Activated naive CD4-positive, alpha-beta T cell treated with anti-CD3 and anti-CD28 coated beads, Interleukin-2, amount 50 U/mL, for 16 hours (primary cell): ENCODE measurements around the gene HEXIM1.

Experiments used
- DNase-seq: peaks from one replicate; pipeline ENCODE4 v3.0.0-alpha.2; 2020

The HEXIM1 gene

GRCh38 chr17:45148183-45149036 lies at the start of gene HEXIM1:
Gene HEXIM1, plus strand, starts transcription at chr17:45148475. Its CDS starts 716 bp downstream, at chr17:45149191.
- peak; percentile 98 for DNase-seq

- peak; percentile 77 for DNase-seq
These were observed 49.2 kb upstream of the HEXIM1 start for GRCh38 chr17:45098869-45099616.

GRCh38 chr17:45101546-45101882 lies 46.8 kb upstream of the HEXIM1 start:
- DNase-seq = no peak

- no peak for DNase-seq
These were observed 46.1 kb upstream of the HEXIM1 start for GRCh38 chr17:45101883-45102811.

GRCh38 chr17:45102856-45103255 lies 45.4 kb upstream of the HEXIM1 start:
- DNase-seq = no peak

GRCh38 chr17:45103269-45103795 lies 44.9 kb upstream of the HEXIM1 start:
- no peak for DNase-seq

- DNase-seq = no peak
These were observed 44.2 kb upstream of the HEXIM1 start for GRCh38 chr17:45104029-45104428.

- no peak for DNase-seq
These were observed 43.8 kb upstream of the HEXIM1 start for GRCh38 chr17:45104497-45104896.

GRCh38 chr17:45104907-45105624 lies 43.2 kb upstream of the HEXIM1 start:
- DNase-seq = no peak

GRCh38 chr17:45106096-45106495 lies 42.2 kb upstream of the HEXIM1 start:
- DNase-seq = no peak

GRCh38 chr17:45106582-45106981 lies 41.7 kb upstream of the HEXIM1 start:
- DNase-seq = no peak

- no peak for DNase-seq
These were observed 40.8 kb upstream of the HEXIM1 start for GRCh38 chr17:45107293-45108010.

- no peak for DNase-seq
These were observed 40.2 kb upstream of the HEXIM1 start for GRCh38 chr17:45108051-45108450.

- no peak for DNase-seq
These were observed 39.4 kb upstream of the HEXIM1 start for GRCh38 chr17:45108595-45109521.

- DNase-seq = no peak
These were observed 37.3 kb upstream of the HEXIM1 start for GRCh38 chr17:45110676-45111611.

GRCh38 chr17:45111850-45112249 lies 36.4 kb upstream of the HEXIM1 start:
- no peak for DNase-seq

- no peak for DNase-seq
These were observed 35.5 kb upstream of the HEXIM1 start for GRCh38 chr17:45112559-45113423.

- DNase-seq = no peak
These were observed 34.9 kb upstream of the HEXIM1 start for GRCh38 chr17:45113424-45113754.
